ENCODE results near the gene ABCC3.
"Not testable (repeated sequence)": the region's sequence is repeated elsewhere in the genome, so short reads cannot be mapped to it uniquely, and the experiment has no call there.

GRCh38 chr17:50680543-50681262, 46.0 kb downstream of the ABCC3 start:
- TF ChIP-seq CTCF (IDR thresholded peaks at IDR 0.05; ENCODE audit: control extremely low read depth in 1 of 3, insufficient read depth in 1 of 3, low read depth in 1 of 3, low read length in 3 of 3); HDAC6 (IDR thresholded peaks at IDR 0.05; ENCODE audit: low read depth, low read length); SIX5 (IDR thresholded peaks at IDR 0.05; ENCODE audit: low read depth, low read length); SP1 (IDR thresholded peaks at IDR 0.05; ENCODE audit: low read depth, low read length): not testable (repeated sequence)

Measured in H1 (cell line).